ENCODE results near the gene GABRA5. TPM values are rescaled to one million over a fixed set of nuclear protein-coding genes. Genes with fewer than 3 reads are reported as not detected.

The GABRA5 gene
- total and polyA plus RNA-seq, 10 of the 15 experiments (the other 5 are each of a cell fraction or from before 2014, with no cell fraction given): 0.10 TPM; not detected in 9

GRCh38 chr15:26892678-26893077, 25.8 kb downstream of the GABRA5 start (continued):
- TF ChIP-seq PRDM15 (CRISPR knock-in tag; IDR thresholded peaks at IDR 0.05) (no peak), SMAD1 (IDR thresholded peaks at IDR 0.05; ENCODE audit: low read depth, partially characterized antibody) (no peak)

GRCh38 chr15:26893351-26894065, 26.6 kb downstream of the GABRA5 start:
- POLR2A ChIA-PET: no interaction called here
- CTCF ChIA-PET: no interaction called here
- Histone ChIP-seq H2AFZ (ENCODE audit: control insufficient read depth, low read depth, low read length) (no peak overlapping the region), H3K27ac (ENCODE audit: control insufficient read depth, insufficient read depth) (no peak overlapping the region), H3K9ac (ENCODE audit: control insufficient read depth, insufficient read depth, low read length) (no peak overlapping the region), H3K79me2 (ENCODE audit: control insufficient read depth, insufficient read depth, low read length) (no peaks in the 10 kb centered on the region), H4K20me1 (ENCODE audit: control insufficient read depth, insufficient read depth) (no peaks in the 10 kb centered on the region), H3K4me3 (no peak overlapping the region), H3K9me3 (replicated peaks; ENCODE audit: control insufficient read depth, insufficient read depth, low read length) (no peaks in the 10 kb centered on the region; the same call in 2 of the 3 replicates), H3K27me3 (replicated peaks in 1 of 2; ENCODE audit: control insufficient read depth in 2 of 2, insufficient read depth in 2 of 2, low read length in 1 of 2) (no peaks in the 10 kb centered on the region), H3K4me1 (ENCODE audit: control insufficient read depth, insufficient read depth, low read length) (no peaks in the 10 kb centered on the region), H3K36me3 (ENCODE audit: control insufficient read depth in 2 of 2, insufficient read depth in 2 of 2, low read length in 1 of 2) (no peaks in the 10 kb centered on the region), H3K4me2 (ENCODE audit: control insufficient read depth, insufficient read depth) (no peak overlapping the region)
- in situ Hi-C loops (cut with MboI) (loop anchor here (5.0 kb wide), 1 partner anchor 1229 kb away; no protein-coding TSS in a partner anchor), intact Hi-C loops (cut with micrococcal nuclease; ENCODE audit: unreplicated experiment) (loop anchor here (5.0 kb wide), 1 partner anchor 124 kb away; no protein-coding TSS in a partner anchor)
- 87% methylated on average over 25 of the region's 35 CpGs for WGBS (ENCODE audit: insufficient coverage, insufficient replicate concordance, low lambda C conversion rate, missing lambda C conversion rate)
- FAIRE-seq (no peak), ATAC-seq (no peak), DNase-seq (ENCODE audit: low read depth, low spot score) (no peak)
- no TSS peak for BruUV-seq (replicated peaks)
- RAD21 ChIA-PET (ENCODE audit: unreplicated experiment): no interaction called here
- SMC1A ChIA-PET (ENCODE audit: uncharacterized antibody, unreplicated experiment): no interaction called here
- TF ChIP-seq ZNF622 (IDR thresholded peaks at IDR 0.05) (no peak), KAT2A (conservative IDR thresholded peaks at IDR 0.05; ENCODE audit: control insufficient read depth, low read depth, low read length) (no peak), NR2F1 (conservative IDR thresholded peaks at IDR 0.05) (no peak), HDAC6 (IDR thresholded peaks at IDR 0.05; ENCODE audit: unreplicated experiment) (no peak), CREB1 (IDR thresholded peaks at IDR 0.05; ENCODE audit: low read depth) (no peak), MEF2A (IDR thresholded peaks at IDR 0.05; ENCODE audit: insufficient read depth, low read depth, low read length) (no peak), IKZF2 (IDR thresholded peaks at IDR 0.05) (no peak), NBN (IDR thresholded peaks at IDR 0.05) (no peak), RBBP5 (conservative IDR thresholded peaks at IDR 0.05) (no peak), ZZZ3 (IDR thresholded peaks at IDR 0.05; ENCODE audit: control insufficient read depth, insufficient read length, low read depth) (no peak), SKIL (IDR thresholded peaks at IDR 0.05; ENCODE audit: low read depth, poor library complexity, severe bottlenecking) (no peak), MLLT1 (IDR thresholded peaks at IDR 0.05) (no peak), SUPT20H (IDR thresholded peaks at IDR 0.05; ENCODE audit: borderline replicate concordance, control insufficient read depth, low read depth, low read length) (no peak), SRF (IDR thresholded peaks at IDR 0.05; ENCODE audit: low read depth in 2 of 2, low read length in 2 of 2) (no peak)

All from GM12878 (cell line).